Hepatocyte (in vitro differentiated cells): Measurements from ENCODE around the gene OTUD5. TPM values are rescaled to one million over a fixed set of nuclear protein-coding genes. Genes with fewer than 3 reads are reported as not detected.
A peak's percentile ranks its signal among the peaks of the same experiment; 100 is the strongest.

Experiments
- DNase-seq: peaks from one replicate; pipeline ENCODE4 v3.0.0-alpha.2; 2016; ENCODE audit warnings: low spot score
- H2AFZ ChIP-seq: fragments of 200-600 bp; sonication (generic); 2 replicates; pipeline ENCODE4 v1.6.0; 2016; ENCODE audit warnings: antibody characterized with exemption, mild to moderate bottlenecking
- H3K27ac ChIP-seq: fragments of 200-600 bp; sonication (generic); 2 replicates; pipeline ENCODE4 v1.5.1; 2016; ENCODE audit warnings: mild to moderate bottlenecking
- H3K27me3 ChIP-seq: fragments of 200-600 bp; sonication (generic); 2 replicates; pipeline ENCODE4 v1.6.1; 2016
- H3K36me3 ChIP-seq: fragments of 200-600 bp; sonication (generic); replicated peaks from 2 replicates; pipeline ENCODE4 v1.5.1; 2016; ENCODE audit warnings: low read depth; ENCODE audit not compliant: insufficient read depth
- H3K4me1 ChIP-seq: fragments of 200-600 bp; sonication (generic); 2 replicates; pipeline ENCODE4 v1.5.1; 2016; ENCODE audit warnings: mild to moderate bottlenecking, moderate library complexity; ENCODE audit not compliant: insufficient read depth
- H3K4me2 ChIP-seq: fragments of 200-600 bp; sonication (generic); 2 replicates; pipeline ENCODE4 v1.6.0; 2016
- H3K4me3 ChIP-seq: fragments of 200-600 bp; sonication (generic); 2 replicates; pipeline ENCODE4 v1.5.1; 2016; ENCODE audit warnings: mild to moderate bottlenecking
- H3K79me2 ChIP-seq: fragments of 200-600 bp; sonication (generic); 2 replicates; pipeline ENCODE4 v1.6.0; 2017; ENCODE audit warnings: mild to moderate bottlenecking
- H3K9me2 ChIP-seq: fragments of 200-600 bp; sonication (generic); replicated peaks from 2 replicates; pipeline ENCODE4 v1.6.0; 2017; ENCODE audit warnings: mild to moderate bottlenecking; ENCODE audit not compliant: insufficient read depth
- H3K9me3 ChIP-seq: fragments of 200-600 bp; sonication (generic); 2 replicates; pipeline ENCODE4 v1.5.1; 2016; ENCODE audit warnings: low read depth, mild to moderate bottlenecking
- H4K20me1 ChIP-seq: fragments of 200-600 bp; sonication (generic); 2 replicates; pipeline ENCODE4 v1.6.0; 2016; ENCODE audit warnings: mild to moderate bottlenecking; ENCODE audit not compliant: insufficient read depth, poor library complexity, severe bottlenecking
- EZH2 ChIP-seq: fragments of 200-600 bp; sonication (generic); IDR thresholded peaks from 2 replicates; pipeline ENCODE4 v1.6.1; 2016; ENCODE audit warnings: antibody characterized with exemption, mild to moderate bottlenecking, borderline replicate concordance
- EZH2phosphoT487 ChIP-seq: fragments of 200-600 bp; sonication (generic); IDR thresholded peaks from one replicate; pipeline ENCODE4 v1.6.1; 2018; ENCODE audit warnings: antibody characterized with exemption, mild to moderate bottlenecking, low read depth, moderate library complexity; ENCODE audit not compliant: unreplicated experiment, severe bottlenecking
- WGBS: methylation state at CpG from one replicate; pipeline ENCODE4 v1.1.6; 2016; ENCODE audit warnings: low lambda C conversion rate; ENCODE audit errors: missing lambda C conversion rate; 5-methylcytosine and 5-hydroxymethylcytosine counted together
- polyA plus RNA-seq: library from polyadenylated mRNA; unstranded; fragments of >200 nt; fragmentation: Nextera tagmentation; extraction: Ambion mirVana; gene quantifications from 2 replicates; pipeline ENCODE4 v1.2.1, GENCODE V29; 2016
- total RNA-seq: library from RNA; depleted of rRNA; stranded (reverse); fragments of >200 nt; gene quantifications from 2 replicates; pipeline ENCODE4 v1.2.3, GENCODE V29; 2014
- TF ChIP-seq, protein P1 (sequence below): fragments of 200-600 bp; sonication (generic); IDR thresholded peaks from 2 replicates; pipeline ENCODE4 v1.5.1; 2016; ENCODE audit warnings: antibody characterized with exemption, mild to moderate bottlenecking; ENCODE audit not compliant: poor library complexity

OTUD5 gene
- total and polyA plus RNA-seq, 2 experiments from 2014 or later = 32.5 to 51.2 TPM

DNA sequence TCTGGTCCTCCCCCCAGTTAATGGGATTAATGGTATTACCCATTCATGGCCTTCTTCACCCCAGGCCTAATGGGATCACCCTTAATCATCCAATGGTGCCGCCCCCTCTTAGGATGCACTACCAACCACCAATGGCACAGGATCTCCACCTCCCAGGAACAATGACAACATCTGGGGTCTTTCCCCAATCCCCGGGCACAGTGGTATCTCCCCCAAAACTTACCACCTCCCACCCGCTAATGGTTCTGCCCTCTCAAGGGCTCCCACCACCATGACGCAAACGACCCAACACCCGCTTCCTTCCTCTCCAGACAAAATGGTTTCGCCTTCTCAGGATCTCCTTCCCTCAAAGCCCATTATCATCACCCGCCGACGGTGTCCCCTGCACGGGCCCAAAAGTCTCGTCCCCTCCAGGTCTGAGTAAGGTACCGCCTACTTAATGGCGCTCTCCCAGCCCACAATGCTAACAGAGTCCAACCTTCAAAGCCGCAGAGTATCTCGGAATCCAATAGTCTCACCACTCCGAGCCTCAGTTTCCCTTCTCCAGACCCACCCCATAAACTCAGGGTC is 44.2 kb upstream of the OTUD5 start:
- peaks cover 14% of the 10 kb centered on the region for H3K79me2 ChIP-seq
- no peaks in the 10 kb centered on the region for H3K9me3 ChIP-seq
- H3K27me3 ChIP-seq = no peaks in the 10 kb centered on the region
- DNase-seq = peak; percentile 20
- H3K4me3 ChIP-seq = peak overlapping the region; percentile 48
- TF ChIP-seq EZH2phosphoT487 = no peak
- TF ChIP-seq, protein P1, sequence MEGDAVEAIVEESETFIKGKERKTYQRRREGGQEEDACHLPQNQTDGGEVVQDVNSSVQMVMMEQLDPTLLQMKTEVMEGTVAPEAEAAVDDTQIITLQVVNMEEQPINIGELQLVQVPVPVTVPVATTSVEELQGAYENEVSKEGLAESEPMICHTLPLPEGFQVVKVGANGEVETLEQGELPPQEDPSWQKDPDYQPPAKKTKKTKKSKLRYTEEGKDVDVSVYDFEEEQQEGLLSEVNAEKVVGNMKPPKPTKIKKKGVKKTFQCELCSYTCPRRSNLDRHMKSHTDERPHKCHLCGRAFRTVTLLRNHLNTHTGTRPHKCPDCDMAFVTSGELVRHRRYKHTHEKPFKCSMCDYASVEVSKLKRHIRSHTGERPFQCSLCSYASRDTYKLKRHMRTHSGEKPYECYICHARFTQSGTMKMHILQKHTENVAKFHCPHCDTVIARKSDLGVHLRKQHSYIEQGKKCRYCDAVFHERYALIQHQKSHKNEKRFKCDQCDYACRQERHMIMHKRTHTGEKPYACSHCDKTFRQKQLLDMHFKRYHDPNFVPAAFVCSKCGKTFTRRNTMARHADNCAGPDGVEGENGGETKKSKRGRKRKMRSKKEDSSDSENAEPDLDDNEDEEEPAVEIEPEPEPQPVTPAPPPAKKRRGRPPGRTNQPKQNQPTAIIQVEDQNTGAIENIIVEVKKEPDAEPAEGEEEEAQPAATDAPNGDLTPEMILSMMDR = no peak
- TF ChIP-seq EZH2 = no peak
- WGBS = 54% methylated on average over 17 of the region's 17 CpGs
- H3K27ac ChIP-seq = peak overlapping the region; percentile 79
- no peaks in the 10 kb centered on the region for H3K9me2 ChIP-seq
- no peaks in the 10 kb centered on the region for H3K4me1 ChIP-seq
- no peaks in the 10 kb centered on the region for H3K36me3 ChIP-seq
- H2AFZ ChIP-seq = peak overlapping the region; percentile 80
- H4K20me1 ChIP-seq = no peaks in the 10 kb centered on the region
- H3K4me2 ChIP-seq = peak overlapping the region; percentile 72

DNA sequence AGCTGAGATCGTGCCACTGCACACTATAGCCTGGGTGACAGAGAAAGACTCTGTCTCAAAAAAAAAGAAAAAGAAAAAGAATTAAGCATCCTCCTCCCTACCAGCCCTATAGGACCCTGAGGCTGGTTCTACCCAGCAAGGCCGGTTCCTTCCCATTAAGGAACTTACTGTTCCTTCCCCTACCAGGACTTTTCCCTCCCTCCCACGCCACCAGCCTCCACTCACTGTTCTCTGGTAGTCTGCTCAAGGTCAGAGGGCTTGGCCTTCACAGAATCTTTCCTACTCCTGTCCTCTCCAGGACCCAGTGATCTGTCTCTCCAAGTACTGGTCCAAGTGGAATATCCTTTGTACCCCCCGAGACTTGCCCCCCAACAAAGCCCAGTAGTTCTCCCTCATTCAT is 43.2 kb upstream of the OTUD5 start:
- no peaks in the 10 kb centered on the region for H3K36me3 ChIP-seq
- no peak overlapping the region for H2AFZ ChIP-seq
- peaks cover 14% of the 10 kb centered on the region for H3K79me2 ChIP-seq
- H3K4me3 ChIP-seq = no peak overlapping the region
- peak overlapping the region; percentile 72 for H3K4me2 ChIP-seq
- no peak overlapping the region for H3K27ac ChIP-seq
- no peaks in the 10 kb centered on the region for H3K27me3 ChIP-seq
- TF ChIP-seq, protein P1 = no peak
- TF ChIP-seq EZH2 = no peak
- no peak for TF ChIP-seq EZH2phosphoT487
- no peaks in the 10 kb centered on the region for H3K4me1 ChIP-seq
- WGBS = 87% methylated on average over 4 of the region's 4 CpGs
- no peaks in the 10 kb centered on the region for H4K20me1 ChIP-seq
- DNase-seq = no peak
- no peaks in the 10 kb centered on the region for H3K9me3 ChIP-seq
- no peaks in the 10 kb centered on the region for H3K9me2 ChIP-seq

DNA sequence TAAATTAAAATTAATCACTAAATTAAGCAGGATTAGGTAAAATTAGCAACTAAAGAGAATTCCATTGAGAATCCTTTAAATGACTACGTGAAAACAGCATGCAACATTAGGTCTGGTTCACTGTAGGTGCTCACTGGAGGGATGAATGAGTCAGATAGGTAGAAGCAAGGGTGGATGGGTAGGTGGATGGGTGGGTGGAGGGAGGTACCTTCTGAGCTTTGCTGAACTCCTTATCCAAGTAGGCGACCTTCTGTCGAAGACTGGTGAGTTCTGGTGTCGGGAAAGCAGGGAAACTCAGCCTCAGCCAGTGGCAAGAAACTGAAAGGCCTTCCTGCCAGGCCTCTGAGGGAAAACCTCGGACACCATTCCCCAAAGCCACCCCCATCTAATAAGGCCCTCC is 41.6 kb upstream of the OTUD5 start:
- H3K4me1 ChIP-seq = no peaks in the 10 kb centered on the region
- no peaks in the 10 kb centered on the region for H3K27me3 ChIP-seq
- no peaks in the 10 kb centered on the region for H3K9me2 ChIP-seq
- TF ChIP-seq EZH2phosphoT487 (no peak), EZH2 (no peak)
- TF ChIP-seq, protein P1 = no peak
- peaks cover 14% of the 10 kb centered on the region for H3K79me2 ChIP-seq
- no peak overlapping the region for H3K4me3 ChIP-seq
- no peaks in the 10 kb centered on the region for H3K9me3 ChIP-seq
- no peaks in the 10 kb centered on the region for H3K36me3 ChIP-seq
- H4K20me1 ChIP-seq = no peaks in the 10 kb centered on the region
- no peak overlapping the region for H3K4me2 ChIP-seq
- WGBS = 67% methylated on average over 5 of the region's 5 CpGs
- no peak overlapping the region for H2AFZ ChIP-seq
- H3K27ac ChIP-seq = no peak overlapping the region
- no peak for DNase-seq

DNA sequence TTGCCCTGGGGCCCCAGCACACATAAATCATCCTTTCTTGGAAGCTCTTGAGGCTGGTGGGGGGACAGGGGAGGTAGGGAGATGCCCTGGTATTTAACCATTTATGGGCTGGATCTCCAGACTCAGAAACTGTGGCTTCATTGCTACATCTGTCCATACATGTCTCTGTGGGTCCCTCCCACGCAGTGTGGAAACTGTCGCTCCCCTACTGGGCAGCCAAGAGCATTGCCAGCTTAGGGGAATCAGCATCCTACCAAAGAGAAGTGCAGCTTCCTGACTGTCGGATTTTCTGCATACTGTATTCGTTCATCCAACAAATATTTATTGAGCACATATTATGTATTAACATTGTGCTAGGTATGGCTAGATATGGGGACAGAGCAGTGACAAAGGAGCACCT is 41.0 kb upstream of the OTUD5 start:
- DNase-seq = no peak
- Histone ChIP-seq H3K36me3 (no peaks in the 10 kb centered on the region), H3K27ac (no peak overlapping the region), H3K4me2 (no peak overlapping the region), H3K9me3 (no peaks in the 10 kb centered on the region), H3K4me3 (no peak overlapping the region), H3K79me2 (peaks cover 14% of the 10 kb centered on the region), H3K4me1 (no peaks in the 10 kb centered on the region), H4K20me1 (no peaks in the 10 kb centered on the region), H2AFZ (no peak overlapping the region), H3K27me3 (no peaks in the 10 kb centered on the region), H3K9me2 (no peaks in the 10 kb centered on the region)
- TF ChIP-seq, protein P1 = no peak
- TF ChIP-seq EZH2 (no peak), EZH2phosphoT487 (no peak)
- 81% methylated on average over 4 of the region's 4 CpGs for WGBS
